HG03095 (cell line): Measurements from ENCODE around the gene TNPO3.
"Not testable (repeated sequence)": the region's sequence is repeated elsewhere in the genome, so short reads cannot be mapped to it uniquely, and the experiment has no call there.

Experiments
- ATAC-seq: cut with Tn5 transposase; IDR thresholded peaks from one replicate; pipeline ENCODE4 v1.9.1; 2021; ENCODE audit warnings: moderate library complexity; ENCODE audit not compliant: unreplicated experiment

Gene TNPO3

DNA sequence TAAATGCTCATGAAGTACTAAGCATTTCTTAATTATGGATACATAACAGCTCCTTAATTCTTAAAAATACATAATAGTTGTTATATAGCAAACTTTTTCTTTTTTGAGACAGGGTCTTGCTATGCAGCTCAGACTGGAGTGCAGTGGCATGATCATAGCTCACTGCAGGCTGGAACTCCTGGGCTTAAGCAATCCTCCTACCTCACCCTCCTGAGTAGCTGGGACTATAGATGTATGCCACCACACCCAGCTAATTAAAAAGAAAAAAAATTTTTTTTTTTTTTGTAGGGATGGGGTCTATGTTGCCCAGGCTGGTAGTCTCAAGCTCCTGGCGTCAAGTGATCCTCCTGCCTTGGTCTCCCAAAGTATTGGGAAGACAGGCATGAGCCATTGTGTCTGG is 86.3 kb downstream of the TNPO3 start:
- no peak for ATAC-seq

DNA sequence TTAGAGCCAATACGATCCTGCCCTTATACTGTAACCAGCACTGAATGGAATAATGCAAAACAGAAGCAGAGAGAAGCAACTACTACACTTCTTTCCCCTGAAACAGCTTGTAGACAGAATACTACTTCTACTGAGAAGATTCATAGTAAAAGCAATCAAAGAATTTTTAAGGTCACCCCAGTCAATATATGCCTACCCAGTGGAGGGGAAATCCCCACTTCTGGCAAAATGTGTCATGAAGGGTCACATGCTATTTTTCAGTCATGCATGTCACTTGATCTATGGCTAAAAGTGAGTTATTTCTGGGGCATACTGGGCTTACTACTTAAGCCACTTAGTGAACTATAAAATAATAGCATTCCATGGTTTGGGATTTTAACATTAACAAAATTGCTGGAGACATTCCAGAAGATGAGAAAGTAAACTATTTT is 91.6 kb downstream of the TNPO3 start:
- peak; percentile 75 for ATAC-seq

DNA sequence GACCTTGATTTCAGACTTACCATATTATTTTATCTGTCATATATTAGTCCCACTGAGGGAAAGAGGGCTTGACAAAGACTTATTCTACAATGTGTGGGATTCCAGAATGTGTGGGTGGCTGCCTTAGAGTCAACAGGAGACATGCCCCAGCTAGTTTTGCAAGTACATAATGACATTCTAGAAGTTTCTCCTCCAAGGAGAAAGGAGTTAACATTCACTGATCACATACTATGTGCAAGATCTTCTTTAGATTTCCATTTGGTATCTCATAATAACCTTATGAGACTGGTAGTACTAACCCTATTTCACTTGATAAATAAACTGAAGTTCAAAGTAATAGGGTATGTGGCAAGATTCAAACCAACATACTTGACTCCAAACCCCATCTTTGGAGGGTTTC is 92.0 kb downstream of the TNPO3 start:
- peak; percentile 25 for ATAC-seq

DNA sequence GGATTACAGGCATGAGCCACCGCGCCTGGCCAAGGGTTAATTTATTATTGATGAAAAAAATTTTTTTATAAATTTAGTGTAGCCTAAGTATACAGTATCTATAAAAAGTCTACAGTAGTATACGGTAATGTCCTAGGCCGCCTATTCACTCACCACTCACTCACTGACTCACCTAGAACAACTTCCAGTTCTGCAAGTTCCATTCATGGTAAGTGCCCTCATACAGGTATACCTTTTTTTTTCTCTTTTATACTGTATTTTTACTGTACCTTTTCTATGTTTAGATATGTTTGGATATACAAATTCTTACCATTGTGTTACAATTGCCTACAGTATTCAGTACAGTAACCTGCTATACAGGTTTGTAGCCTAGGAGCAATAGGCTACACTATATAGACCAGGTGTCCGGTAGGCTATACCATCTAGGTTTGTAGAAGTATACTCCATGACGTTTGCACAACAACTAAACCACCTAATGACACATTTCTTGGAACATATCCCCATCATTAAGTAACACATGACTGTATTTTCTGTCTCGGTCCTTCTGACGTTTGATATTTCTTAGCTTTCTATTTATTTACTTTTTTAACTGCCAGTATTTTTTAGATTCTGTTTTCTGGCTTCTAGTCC is 93.8 kb downstream of the TNPO3 start:
- no peak for ATAC-seq

DNA sequence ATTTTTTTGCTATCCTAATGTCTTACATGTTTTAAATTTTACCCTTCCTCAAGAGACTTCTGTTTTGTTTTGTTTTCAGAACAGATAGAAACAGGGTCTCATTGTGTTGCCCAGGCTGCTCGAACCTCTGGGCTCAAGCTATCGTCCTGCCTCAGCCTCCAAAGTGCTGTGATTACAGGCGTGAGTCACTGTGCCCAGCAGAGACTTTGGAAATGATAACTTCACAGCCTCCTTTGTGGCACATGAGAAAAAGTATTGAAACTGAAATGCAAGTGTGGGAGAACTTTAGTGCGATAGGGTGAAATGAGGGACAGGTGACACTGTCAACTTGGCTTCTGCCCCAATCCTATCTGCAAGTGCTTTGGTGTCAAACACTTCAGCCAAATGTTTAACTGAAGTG is 95.6 kb downstream of the TNPO3 start:
- ATAC-seq: no peak

DNA sequence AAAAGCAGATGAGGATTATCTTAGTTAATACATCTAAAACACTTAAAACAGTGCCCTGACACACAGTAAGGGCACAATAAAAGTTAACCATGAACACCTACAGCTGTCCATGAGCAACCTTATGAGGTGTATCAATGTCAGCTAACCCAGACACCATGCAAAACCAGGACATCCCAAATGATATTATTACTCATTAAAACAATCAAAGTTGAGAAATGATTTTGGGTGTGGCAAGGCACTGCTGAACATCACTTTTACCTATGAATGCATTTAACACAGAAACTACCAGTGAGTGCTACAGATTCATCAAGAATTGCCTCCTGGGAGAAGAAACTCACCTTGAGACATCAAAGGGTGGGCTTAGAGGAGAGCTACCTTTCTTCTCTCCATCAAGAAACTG is 98.9 kb downstream of the TNPO3 start:
- no peak for ATAC-seq

DNA sequence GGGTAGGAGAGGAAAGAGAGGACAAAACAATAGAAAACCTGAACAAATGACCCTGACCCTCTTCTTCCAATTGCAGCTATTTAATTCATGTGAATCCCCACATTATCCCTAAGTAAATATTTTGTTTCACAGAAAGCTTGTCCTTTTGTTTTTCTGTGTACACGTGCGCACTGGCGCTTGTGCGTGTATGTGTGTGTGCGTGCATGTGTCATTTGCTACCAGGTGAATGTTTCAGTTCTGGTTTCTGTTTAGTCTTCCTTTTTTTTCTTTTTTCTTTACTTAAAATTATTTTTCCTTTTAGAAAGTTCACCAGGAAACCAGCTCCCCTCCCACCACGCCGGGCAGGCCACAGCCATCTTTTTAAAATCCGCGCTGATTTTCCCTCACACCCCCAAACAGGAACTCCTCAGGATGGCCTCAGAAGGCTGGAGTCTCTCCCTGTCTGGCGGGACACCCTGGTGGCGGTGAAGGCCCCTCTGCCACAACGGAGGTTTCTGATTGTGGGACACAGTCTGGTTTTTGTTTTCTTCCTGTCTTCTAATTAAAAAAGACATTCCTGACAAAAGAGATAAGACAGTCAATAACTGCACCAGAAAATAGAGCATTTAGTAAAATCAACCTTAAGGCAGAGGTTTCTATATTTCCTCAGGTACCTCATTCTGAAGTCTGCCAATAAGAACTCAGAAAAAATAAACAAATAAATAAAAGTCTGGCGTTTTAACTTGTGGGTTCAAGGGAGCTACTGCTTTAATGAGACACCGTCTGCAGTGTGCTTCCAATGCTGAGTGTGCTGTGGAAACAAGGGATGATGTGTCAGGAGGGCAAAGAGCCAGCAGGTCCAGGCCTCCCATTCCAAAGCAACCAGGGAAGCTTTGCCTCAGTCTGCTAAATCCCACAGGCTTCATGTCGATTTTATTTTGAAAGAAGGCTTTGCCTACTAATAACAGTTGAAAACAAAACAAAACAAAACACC is 99.8 kb downstream of the TNPO3 start:
- peak; percentile 53 for ATAC-seq

DNA sequence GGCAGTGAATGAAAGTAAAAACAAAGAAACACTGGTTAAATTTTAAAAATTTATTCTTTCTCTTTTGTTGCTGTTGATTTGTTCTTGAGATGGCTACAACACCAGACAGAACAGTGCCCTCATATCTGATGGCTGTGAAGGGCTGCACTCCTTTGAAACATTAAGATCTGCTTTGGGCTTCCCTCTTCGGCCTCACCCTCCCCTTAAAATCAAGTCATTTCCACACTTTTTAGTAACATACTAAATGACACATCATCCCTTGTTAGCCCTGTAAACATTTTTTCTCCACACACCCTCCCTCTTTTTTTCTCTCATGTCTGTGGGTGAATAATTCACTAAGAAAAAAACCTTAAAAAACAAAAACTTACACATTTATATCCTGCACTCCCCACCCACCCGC is 100.8 kb downstream of the TNPO3 start:
- ATAC-seq: no peak

DNA sequence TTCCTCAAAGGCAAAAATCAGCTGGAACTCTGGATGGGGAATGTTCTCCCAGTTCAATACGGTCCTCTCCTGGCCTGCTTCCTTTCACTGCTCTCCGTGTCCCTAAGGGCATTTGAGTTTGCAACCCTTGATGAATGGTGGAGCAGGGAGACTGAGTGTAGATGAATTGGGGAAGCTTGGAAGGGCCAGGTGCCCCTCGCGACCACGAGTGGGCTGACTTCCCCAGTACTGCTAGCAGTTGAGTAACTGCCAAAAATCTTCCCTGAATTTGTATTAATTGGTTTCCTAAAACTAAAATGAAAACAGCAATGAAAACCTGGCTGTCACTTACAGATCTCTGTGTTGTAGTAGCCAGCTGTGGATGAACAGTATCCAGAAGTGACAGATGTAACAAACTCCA is 103.6 kb downstream of the TNPO3 start:
- ATAC-seq: no peak

DNA sequence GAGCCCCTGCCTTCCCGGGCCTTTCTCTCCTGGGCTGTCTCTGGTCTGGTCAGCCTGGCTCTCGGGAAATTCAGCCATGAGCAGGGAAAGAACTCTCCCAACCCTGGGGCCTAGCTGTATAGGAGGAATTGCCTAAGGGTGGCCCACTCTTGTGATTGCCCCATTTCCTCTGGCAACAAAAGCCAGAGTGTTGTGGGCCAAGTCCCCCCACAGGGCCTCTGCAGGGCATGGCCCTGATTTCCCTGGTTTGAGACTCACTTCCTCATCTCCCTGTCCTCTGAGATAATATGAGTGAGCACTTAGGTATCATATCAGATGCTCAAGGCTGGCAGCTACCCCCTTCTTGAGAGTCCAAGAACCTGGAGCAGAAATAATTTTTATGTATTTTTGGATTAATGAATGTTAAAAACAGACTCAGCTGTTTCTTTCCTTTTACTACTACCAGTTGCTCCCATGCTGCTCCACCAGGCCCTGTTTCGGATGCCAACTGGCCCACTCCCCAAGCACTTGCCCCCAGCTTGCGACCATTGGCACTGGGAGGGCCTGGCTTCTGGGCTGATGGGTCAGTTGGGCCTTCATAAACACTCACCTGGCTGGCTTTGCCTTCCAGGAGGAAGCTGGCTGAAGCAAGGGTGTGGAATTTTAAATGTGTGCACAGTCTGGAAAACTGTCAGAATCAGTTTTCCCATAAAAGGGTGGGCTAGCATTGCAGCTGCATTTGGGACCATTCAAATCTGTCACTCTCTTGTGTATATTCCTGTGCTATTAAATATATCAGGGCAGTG is 105.7 kb downstream of the TNPO3 start:
- ATAC-seq: no peak

DNA sequence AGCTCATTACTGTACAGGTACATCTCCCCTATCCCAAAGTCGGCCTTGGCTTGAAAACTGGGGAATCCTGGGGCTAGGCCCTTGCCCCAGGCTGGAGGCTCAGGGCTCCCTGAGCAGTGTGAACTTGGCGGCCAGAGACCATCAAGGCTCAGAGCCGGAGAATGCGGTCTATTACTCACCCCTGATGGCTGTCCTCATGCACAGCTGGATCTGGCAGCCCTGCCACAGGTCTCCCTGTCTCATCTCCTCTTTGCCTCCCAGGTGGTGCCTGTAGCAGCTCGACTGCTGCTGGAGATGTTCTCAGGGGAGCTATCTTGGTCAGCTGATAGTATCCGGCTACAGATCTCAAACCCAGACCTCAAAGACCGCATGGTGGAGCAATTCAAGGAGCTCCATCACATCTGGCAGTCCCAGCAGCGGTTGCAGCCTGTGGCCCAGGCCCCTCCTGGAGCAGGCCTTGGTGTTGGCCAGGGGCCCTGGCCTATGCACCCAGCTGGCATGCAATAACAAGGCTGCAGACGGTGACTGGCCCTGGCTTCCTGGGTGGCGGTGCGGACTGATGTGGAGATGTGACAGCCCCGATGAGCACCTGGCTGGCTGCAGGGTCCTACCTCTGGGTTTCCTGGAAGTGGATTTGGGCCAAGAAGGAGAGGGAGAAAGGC is 106.5 kb downstream of the TNPO3 start:
- ATAC-seq: no peak

DNA sequence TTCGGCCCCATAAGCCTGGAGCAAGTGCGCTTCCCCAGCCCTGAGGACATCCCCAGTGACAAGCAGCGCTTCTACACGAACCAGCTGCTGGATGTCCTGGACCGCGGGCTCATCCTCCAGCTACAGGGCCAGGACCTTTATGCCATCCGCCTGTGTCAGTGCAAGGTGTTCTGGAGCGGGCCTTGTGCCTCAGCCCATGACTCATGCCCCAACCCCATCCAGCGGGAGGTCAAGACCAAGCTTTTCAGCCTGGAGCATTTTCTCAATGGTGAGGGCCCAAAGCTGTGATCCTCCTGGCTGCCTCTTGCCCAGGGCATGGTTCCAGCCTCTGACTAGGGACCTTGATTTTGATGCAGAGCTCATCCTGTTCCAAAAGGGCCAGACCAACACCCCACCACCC is 107.1 kb downstream of the TNPO3 start:
- no peak for ATAC-seq

DNA sequence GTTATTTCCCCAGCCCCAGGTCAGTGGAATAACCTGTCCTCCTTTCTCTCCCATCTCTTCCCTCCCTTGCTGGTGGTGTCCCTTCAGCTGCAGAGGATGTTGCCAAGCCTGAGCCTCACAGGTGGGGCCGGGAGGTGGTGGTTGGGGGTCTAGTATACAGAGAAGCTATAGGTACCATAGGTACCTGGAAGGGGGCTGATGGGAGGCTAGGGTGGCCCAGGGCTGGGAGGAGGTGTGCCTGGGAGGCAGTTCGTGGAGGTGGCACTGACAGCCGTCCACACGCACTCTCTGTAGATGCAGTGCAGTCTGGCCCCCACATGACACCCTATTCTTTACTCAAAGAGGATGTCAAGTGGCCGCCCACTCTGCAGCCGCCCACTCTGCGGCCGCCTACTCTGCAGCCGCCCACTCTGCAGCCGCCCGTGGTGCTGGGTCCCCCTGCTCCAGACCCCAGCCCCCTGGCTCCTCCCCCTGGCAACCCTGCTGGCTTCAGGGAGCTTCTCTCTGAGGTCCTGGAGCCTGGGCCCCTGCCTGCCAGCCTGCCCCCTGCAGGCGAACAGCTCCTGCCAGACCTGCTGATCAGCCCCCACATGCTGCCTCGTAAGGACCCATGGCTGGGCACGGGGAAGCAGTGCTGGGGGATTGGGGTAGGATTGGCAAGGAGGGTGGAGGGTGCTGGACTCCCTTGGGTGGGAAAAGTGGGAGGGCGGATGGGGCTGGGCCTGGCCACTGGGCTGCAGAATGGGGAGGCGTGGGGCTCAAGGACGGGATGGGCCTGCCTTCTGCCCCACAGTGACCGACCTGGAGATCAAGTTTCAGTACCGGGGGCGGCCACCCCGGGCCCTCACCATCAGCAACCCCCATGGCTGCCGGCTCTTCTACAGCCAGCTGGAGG is 107.7 kb downstream of the TNPO3 start:
- no peak for ATAC-seq

DNA sequence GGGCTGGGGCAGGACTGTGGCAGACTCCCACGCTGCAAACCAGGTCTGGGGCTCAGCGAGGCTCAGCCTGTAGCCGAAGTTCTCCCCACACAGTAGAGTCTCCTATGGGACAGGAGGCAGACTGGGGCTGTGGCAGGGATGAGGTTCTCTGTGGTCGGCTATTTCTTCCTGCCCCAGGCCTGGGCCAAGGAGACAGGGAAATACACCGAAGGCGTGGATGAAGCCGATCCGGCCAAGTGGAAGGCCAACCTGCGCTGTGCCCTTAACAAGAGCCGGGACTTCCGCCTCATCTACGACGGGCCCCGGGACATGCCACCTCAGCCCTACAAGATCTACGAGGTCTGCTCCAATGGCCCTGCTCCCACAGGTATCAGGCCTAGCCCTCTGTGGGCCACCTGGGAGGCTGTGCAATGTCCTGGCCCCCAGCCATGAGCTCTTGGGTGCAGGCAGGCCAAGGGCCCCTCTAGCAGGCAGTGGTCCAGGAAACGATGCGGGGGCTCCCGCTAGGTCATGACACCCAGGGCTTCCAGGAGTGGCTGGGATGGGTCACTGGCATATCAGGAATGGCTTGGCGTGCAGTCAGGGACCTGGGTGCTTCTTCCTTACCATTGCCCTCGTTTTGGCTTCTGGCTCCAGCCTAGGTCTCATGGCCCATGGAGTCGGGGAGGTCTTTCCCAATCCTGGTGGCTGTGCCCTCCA is 109.1 kb downstream of the TNPO3 start:
- ATAC-seq: no peak

DNA sequence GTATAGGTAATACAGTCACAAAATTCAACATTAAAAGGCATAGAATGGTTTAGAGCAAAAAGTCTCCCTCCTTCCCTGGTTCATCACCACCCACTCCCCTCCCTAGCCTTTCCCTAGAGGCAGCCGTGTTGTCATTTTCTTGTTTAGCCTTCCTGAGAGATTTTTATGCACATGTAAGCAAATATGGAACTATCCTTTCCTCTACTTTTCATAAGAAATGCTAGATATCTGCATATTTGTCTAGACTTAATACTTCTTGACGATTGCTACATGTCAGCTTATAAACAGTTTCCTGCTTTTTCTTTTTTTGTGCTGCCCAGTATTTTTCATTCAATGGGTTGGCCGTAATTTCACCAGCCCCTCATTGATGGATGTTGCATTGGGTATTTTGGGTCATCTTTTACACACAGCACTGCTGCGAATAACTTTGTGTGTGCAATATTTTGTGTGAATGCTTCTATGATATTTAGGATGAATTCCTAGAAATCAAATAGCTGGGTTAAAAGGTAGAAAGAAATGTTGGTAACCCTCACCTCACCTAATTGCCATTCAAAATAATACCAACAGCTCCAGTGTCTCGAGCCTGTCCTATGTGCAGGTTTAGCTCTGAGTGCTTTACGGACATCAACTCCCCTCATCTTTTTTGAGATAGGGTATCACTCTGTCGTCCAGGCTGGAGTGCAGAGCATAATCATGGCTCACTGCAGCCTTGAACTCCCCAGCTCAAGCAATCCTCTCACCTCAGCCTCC is 110.2 kb downstream of the TNPO3 start:
- ATAC-seq: no peak

DNA sequence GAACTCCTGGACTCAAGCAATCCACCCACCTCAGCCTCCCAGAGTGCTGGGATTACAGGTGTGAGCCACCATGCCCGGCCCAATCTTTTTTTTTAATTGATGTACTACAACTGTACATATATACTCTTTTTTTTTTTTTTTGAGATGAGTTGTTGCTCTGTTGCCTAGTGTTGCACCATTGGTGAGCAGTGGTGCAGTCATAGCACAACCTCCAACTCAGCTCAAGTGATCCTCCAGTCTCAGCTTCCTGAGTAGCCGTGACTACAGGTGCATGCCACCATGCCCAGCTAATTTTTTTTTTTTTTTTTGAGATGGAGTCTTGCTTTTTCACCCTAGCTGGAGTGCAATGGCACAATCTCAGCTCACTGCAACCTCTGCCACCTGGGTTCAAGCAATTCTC is 111.7 kb downstream of the TNPO3 start:
- not testable (repeated sequence) for ATAC-seq

DNA sequence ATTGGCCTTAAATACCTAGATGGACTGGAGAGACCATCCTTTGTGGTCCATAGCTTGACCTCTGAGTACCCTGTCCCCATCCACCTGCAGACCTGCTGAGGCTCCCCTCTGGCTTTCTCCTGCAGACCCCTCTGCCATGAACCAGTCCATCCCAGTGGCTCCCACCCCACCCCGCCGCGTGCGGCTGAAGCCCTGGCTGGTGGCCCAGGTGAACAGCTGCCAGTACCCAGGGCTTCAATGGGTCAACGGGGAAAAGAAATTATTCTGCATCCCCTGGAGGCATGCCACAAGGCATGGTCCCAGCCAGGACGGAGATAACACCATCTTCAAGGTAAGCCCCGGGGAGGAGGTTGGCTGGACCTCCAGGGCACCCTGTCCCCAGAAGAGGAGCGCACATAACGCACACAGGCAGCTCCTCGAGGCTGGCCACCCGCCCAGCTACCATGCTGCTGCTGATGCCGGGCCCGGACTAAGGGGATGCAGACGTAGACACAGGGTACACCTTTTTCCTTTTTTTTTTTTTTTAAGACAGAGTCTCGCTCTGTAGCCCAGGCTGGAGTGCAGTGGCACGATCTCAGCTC is 112.9 kb downstream of the TNPO3 start:
- no peak for ATAC-seq

DNA sequence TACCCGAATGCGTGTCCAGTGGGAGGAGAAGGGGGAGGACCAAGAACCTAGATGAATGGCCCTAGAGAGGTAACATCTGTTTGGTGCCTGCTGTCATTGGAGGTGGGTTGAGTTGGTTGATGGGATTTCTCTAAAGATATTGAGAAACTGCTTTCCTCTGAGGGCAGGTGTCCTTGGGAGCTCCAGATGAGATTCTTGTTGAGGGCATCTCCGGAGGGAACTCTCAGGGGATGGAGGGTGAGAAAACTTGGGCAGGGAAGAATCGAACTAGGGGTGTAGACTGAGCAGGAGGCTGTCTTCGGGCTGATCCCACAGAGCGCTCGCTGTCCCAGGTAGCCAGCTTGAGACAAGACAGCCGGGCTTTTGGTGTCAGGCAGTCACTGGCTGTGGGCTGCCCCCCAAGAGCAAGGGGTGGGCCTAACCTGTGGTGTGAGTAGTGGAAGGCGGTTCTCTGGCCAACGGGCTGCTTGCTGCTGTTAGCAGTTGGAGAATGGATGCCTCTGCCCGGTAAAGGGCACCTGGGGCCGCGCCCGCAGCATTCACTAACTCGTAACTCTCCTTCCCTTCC is 113.5 kb downstream of the TNPO3 start:
- no peak for ATAC-seq
